GM12801 (cell line): ENCODE results near the gene CA5A.

Experiments
- TF ChIP-seq, protein P1 (sequence below): IDR thresholded peaks from one replicate; pipeline ENCODE4 v1.5.1; 2011; ENCODE audit warnings: control low read depth; ENCODE audit not compliant: insufficient read length; ENCODE audit errors: extremely low read depth

The CA5A gene

DNA sequence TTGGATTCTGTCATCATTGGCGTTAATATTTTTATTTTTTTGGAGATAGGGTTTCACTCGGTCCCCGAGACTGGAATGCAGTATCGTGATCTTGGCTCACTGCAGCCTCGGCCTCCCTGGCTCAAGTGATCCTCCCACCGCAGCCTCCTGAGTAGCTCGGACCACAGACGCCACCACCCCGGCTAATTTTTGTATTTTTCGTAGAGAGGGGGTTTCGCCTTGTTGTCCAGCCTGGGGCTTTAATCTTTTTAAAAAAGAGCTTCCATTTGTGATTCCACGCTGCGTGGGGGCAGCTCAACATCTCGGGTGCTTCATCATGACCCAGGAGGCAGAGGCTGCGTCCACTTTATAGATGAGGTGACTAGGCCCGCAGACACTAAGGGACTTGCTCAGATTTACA, 16.4 kb upstream of the CA5A start:
- TF ChIP-seq, protein P1, sequence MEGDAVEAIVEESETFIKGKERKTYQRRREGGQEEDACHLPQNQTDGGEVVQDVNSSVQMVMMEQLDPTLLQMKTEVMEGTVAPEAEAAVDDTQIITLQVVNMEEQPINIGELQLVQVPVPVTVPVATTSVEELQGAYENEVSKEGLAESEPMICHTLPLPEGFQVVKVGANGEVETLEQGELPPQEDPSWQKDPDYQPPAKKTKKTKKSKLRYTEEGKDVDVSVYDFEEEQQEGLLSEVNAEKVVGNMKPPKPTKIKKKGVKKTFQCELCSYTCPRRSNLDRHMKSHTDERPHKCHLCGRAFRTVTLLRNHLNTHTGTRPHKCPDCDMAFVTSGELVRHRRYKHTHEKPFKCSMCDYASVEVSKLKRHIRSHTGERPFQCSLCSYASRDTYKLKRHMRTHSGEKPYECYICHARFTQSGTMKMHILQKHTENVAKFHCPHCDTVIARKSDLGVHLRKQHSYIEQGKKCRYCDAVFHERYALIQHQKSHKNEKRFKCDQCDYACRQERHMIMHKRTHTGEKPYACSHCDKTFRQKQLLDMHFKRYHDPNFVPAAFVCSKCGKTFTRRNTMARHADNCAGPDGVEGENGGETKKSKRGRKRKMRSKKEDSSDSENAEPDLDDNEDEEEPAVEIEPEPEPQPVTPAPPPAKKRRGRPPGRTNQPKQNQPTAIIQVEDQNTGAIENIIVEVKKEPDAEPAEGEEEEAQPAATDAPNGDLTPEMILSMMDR: no peak

DNA sequence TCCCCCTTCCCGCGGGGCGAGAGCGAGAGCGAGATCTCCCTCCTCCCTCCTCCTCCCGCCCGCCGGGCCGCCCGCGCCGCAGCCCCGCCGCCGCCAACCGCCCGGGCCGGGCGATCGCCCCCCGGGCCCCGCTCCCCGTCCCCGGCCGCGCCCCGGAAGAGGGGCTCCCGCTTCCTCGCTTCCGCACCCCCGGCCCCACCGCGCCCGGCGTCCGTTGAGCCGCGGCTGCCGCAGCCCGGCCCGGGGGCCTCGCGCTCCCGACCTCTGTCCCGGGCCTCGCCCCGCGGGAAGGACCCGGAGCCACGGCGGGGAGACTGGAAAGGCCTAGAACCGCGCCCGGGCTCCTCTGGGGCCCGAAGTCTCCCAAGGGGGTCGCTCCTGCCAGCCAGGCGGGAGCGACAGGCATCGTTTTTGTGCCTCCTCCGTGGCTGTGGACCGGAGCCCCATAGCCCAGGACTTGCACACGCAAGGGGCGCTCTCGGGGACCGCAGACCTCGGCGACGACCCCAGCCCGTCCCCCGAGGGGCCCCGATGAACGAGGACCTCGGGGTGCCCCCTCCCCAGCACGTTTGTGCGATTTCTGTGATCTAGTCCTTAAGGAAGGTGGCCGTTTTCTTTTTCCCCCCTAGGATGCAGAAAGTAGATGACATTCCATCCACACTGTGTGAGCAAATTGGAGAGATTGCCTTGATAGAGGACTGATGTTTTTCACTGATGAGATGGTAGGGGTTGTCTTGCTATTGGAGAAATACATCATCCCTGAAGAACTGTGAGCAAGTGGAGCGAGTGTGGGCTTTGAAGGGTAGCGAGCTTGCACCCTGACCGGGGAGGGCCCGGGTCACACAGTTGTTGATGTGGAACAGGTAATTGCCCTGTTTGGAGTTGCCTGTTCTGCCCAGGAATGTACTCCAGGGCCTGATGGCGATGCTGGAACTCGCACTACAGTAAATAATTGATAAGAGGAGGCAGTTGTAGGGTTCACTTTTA, 15.5 kb upstream of the CA5A start:
- TF ChIP-seq, protein P1: no peak

DNA sequence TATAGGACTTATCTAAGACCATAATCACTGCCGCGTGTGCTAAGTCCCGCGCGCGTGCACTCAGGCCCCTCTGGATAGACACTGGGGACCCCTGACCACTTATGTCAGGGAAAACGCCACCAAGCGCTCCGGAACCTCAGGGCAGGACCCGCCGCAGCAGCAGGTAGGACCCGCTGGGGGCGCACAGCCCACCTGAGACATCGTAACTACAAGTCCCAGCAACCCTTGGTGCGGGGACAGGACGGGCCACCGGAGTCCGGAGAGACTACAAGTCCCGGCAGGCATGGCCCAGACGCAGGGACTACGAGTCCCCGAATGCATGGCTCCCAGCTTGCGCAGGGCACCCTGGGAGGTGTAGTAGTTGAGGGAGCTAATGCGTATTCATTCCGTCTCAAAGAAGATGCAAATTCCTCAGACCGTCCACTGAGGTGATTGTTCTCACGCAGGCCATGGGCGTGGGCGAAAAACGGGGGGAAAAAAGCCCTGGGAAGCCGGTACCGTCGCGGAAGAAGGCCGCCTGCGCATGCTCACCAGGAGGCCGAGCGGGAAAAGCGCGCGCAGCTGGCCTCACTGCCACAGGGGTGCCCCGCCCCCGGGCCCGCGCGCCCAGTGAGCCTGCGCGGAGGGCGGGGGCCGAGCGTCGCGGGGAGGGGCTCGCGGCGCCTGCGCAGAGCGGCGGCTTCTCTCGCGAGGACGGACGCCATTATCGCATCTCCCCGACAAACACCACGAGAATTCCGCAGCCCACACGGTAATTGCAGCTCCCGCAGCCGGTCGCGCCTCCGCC, 14.6 kb upstream of the CA5A start, which contains the start of gene BANP:
TSS of gene BANP (plus strand) at position 670 of the 787 bp plus-strand sequence. CDS start 23,682 bp downstream, outside the sequence.
- TF ChIP-seq, protein P1: no peak

DNA sequence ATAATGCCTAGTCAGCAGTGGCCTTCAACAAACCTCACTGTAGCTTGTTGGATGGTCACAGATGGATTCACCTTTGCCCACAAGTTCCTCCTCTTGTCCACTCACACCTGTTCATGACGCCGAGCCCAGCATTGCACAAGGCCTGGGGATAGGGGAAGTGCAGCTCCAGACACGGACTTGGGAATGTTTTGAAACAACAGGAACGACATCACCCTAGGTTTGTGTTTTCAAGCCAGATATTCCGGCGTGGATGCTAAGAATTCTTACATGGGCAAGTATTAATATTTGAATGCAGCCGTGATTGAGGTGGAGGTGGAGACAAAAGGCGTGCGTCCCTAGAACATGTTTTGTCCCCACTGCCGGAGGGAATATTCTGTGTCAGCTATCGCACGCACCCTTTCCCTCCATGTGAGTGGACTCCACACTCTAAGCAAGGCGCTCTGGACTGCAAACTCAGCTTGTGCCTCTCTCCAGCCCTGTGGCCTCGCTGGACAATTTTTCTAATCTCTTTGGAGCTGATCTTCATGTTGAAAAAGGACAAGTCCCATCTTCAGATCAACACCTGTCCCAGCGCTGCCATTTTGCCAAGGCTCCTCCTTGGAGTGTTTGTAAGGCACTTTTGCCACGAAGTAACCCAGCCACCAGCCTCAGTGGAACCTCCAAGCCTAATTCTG, 12.9 kb upstream of the CA5A start:
- TF ChIP-seq, protein P1: no peak

DNA sequence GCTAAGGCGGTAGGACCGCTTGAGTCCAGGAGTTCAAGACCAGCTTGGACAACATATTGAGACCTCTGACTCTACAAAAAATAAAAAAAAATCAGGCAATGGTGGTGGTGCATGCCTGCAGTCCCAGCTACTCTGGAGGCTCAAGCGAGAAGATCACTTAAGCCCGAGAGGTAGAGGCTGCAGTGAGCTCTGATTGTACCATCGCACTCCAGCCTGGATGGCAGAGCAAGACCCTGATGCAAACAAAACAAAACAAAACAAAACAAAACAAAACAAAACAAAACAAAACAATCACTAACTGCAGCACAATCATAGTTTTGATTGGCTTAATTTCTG, 12.4 kb upstream of the CA5A start:
- TF ChIP-seq, protein P1: no peak

DNA sequence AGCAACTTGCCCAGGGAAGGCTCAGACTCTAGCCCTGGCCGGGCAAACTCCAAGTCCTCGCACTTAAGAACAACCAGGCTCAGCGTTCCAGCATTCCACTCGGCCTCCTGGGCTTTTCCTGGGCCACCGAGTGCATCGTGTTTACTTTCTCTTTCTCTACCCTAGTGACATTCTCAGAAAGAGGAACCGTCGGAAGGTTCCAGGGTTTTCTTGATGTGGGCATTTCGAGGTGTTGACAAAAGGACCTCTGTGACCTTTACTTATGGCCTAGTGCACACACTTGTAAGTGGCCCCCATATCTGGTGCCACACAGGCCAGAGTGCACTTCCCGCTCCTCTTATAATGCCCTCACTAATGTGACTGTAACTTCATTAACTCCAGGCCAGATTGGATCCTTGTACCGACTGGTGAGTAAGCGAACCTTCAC, 11.8 kb upstream of the CA5A start:
- TF ChIP-seq, protein P1: no peak
